Nephron progenitor cell (in vitro differentiated cells): Measurements from ENCODE around the gene IGF1R.

Experiments used
- DNase-seq: peaks from one replicate; pipeline ENCODE4 v3.0.0; 2021
- H3K27ac Mint-ChIP-seq: 2 replicates; pipeline ENCODE4 v1.8.0; 2021; ENCODE audit warnings: mild to moderate bottlenecking, moderate library complexity, mixed read lengths
- H3K27me3 Mint-ChIP-seq: 2 replicates; pipeline ENCODE4 v1.8.0; 2021; ENCODE audit warnings: mild to moderate bottlenecking, low read depth, mixed read lengths; ENCODE audit not compliant: poor library complexity
- H3K36me3 Mint-ChIP-seq: 2 replicates; pipeline ENCODE4 v1.8.0; 2021; ENCODE audit warnings: low read depth, mixed read lengths
- H3K4me1 Mint-ChIP-seq: 2 replicates; pipeline ENCODE4 v1.8.0; 2021; ENCODE audit warnings: mixed read lengths
- H3K4me3 Mint-ChIP-seq: 2 replicates; pipeline ENCODE4 v1.8.0; 2021; ENCODE audit warnings: mild to moderate bottlenecking, moderate library complexity, mixed read lengths
- H3K9me3 Mint-ChIP-seq: 2 replicates; pipeline ENCODE4 v1.8.0; 2021; ENCODE audit warnings: mild to moderate bottlenecking, moderate library complexity, mixed read lengths
- CTCF ChIP-seq: fragments of 200-600 bp; sonication (generic); IDR thresholded peaks from 2 replicates; pipeline ENCODE4 v1.5.0; 2021; ENCODE audit warnings: antibody characterized with exemption

The IGF1R gene

GRCh38 chr15:98878172-98878571 is 229.8 kb downstream of the IGF1R start:
- H3K27ac Mint-ChIP-seq = no peak overlapping the region
- peaks cover 91% of the 10 kb centered on the region for H3K4me1 Mint-ChIP-seq
- no peaks in the 10 kb centered on the region for H3K36me3 Mint-ChIP-seq
- no peak for TF ChIP-seq CTCF
- H3K27me3 Mint-ChIP-seq = no peaks in the 10 kb centered on the region
- no peaks in the 10 kb centered on the region for H3K9me3 Mint-ChIP-seq
- no peak for DNase-seq
- H3K4me3 Mint-ChIP-seq = no peak overlapping the region

- Mint-ChIP-seq H3K9me3 (no peaks in the 10 kb centered on the region), H3K27me3 (no peaks in the 10 kb centered on the region), H3K36me3 (no peaks in the 10 kb centered on the region), H3K4me3 (no peak overlapping the region), H3K27ac (no peak overlapping the region), H3K4me1 (peaks cover 91% of the 10 kb centered on the region)
- TF ChIP-seq CTCF = no peak
- peak; percentile 31 for DNase-seq
Observed at GRCh38 chr15:98878862-98879261, 230.5 kb downstream of the IGF1R start.

GRCh38 chr15:98881526-98882520 is 233.5 kb downstream of the IGF1R start:
- H3K4me1 Mint-ChIP-seq = peaks cover 86% of the 10 kb centered on the region
- peaks cover 3% of the 10 kb centered on the region for H3K27me3 Mint-ChIP-seq
- no peak for DNase-seq
- H3K36me3 Mint-ChIP-seq = no peaks in the 10 kb centered on the region
- TF ChIP-seq CTCF = peak; percentile 49
- no peaks in the 10 kb centered on the region for H3K9me3 Mint-ChIP-seq
- H3K4me3 Mint-ChIP-seq = no peak overlapping the region
- H3K27ac Mint-ChIP-seq = peak overlapping the region; percentile 46

- Mint-ChIP-seq H3K9me3 (no peaks in the 10 kb centered on the region), H3K36me3 (no peaks in the 10 kb centered on the region), H3K27me3 (peaks cover 3% of the 10 kb centered on the region), H3K4me3 (no peak overlapping the region), H3K4me1 (peaks cover 80% of the 10 kb centered on the region), H3K27ac (peak overlapping the region; percentile 31)
- TF ChIP-seq CTCF = no peak
- DNase-seq = no peak
Observed at GRCh38 chr15:98883478-98883877, 235.1 kb downstream of the IGF1R start.

- no peak for TF ChIP-seq CTCF
- no peaks in the 10 kb centered on the region for H3K9me3 Mint-ChIP-seq
- H3K27me3 Mint-ChIP-seq = peaks cover 3% of the 10 kb centered on the region
- no peak overlapping the region for H3K4me3 Mint-ChIP-seq
- peak overlapping the region; percentile 4 for H3K27ac Mint-ChIP-seq
- H3K36me3 Mint-ChIP-seq = no peaks in the 10 kb centered on the region
- peaks cover 81% of the 10 kb centered on the region for H3K4me1 Mint-ChIP-seq
- DNase-seq = no peak
Observed at GRCh38 chr15:98884894-98885293, 236.6 kb downstream of the IGF1R start.

- Mint-ChIP-seq H3K27ac (no peak overlapping the region), H3K4me3 (no peak overlapping the region), H3K36me3 (peaks cover 16% of the 10 kb centered on the region), H3K9me3 (no peaks in the 10 kb centered on the region), H3K4me1 (peaks cover 63% of the 10 kb centered on the region), H3K27me3 (peaks cover 3% of the 10 kb centered on the region)
- TF ChIP-seq CTCF = no peak
- no peak for DNase-seq
Observed at GRCh38 chr15:98887976-98888375, 239.6 kb downstream of the IGF1R start.
